SU-DHL-6 (cell line): ENCODE data around the gene MEGF10.

Experiments used
- H2AFZ ChIP-seq: fragments of 200-600 bp; sonication (generic); 2 replicates; pipeline ENCODE4 v1.6.1; 2014; ENCODE audit warnings: low read depth, mild to moderate bottlenecking, moderate library complexity, mixed read lengths, antibody characterized with exemption, low read length; ENCODE audit not compliant: severe bottlenecking
- H3F3A ChIP-seq: fragments of 200-600 bp; shearing (Covaris generic); 2 replicates; pipeline ENCODE4 v1.6.0; 2016; ENCODE audit warnings: antibody characterized with exemption, mild to moderate bottlenecking; ENCODE audit not compliant: insufficient read depth
- H3K27ac ChIP-seq: fragments of 200-600 bp; sonication (generic); 2 replicates; pipeline ENCODE4 v1.5.1; 2016; ENCODE audit warnings: low read depth, mild to moderate bottlenecking, low read length, moderate library complexity, mixed read lengths
- H3K27me3 ChIP-seq: fragments of 200-600 bp; sonication (generic), shearing (Covaris generic); 2 replicates; pipeline ENCODE4 v1.6.0; 2014; ENCODE audit warnings: mild to moderate bottlenecking, low read length
- H3K36me3 ChIP-seq: fragments of 200-600 bp; sonication (generic); 2 replicates; pipeline ENCODE4 v1.6.1; 2014; ENCODE audit warnings: mild to moderate bottlenecking, low read length, mixed read lengths
- H3K4me2 ChIP-seq: fragments of 300-600, 200-600 bp; shearing (Covaris generic), sonication (generic); 2 replicates; pipeline ENCODE4 v1.6.0; 2014; ENCODE audit warnings: low read length, low read depth, mild to moderate bottlenecking; ENCODE audit not compliant: poor library complexity, severe bottlenecking
- H3K4me3 ChIP-seq: fragments of 200-600 bp; sonication (generic); 2 replicates; pipeline ENCODE4 v1.5.1; 2014; ENCODE audit warnings: antibody characterized with exemption, low read length, mild to moderate bottlenecking, mixed read lengths; ENCODE audit not compliant: insufficient read depth, poor library complexity, severe bottlenecking
- H3K79me2 ChIP-seq: fragments of 200-600 bp; sonication (generic); 2 replicates; pipeline ENCODE4 v1.6.1; 2014; ENCODE audit warnings: mild to moderate bottlenecking, low read length, moderate library complexity; ENCODE audit not compliant: insufficient read depth
- H3K9ac ChIP-seq: fragments of 200-600 bp; sonication (generic); 2 replicates; pipeline ENCODE4 v1.7.0; 2014; ENCODE audit warnings: mild to moderate bottlenecking, low read length
- H3K9me2 ChIP-seq: fragments of 200-600 bp; sonication (generic); replicated peaks from 2 replicates; pipeline ENCODE4 v1.6.1; 2014; ENCODE audit warnings: low read length; ENCODE audit not compliant: insufficient read depth
- H3K9me3 ChIP-seq: fragments of 200-600 bp; sonication (generic); 2 replicates; pipeline ENCODE4 v1.6.1; 2014; ENCODE audit warnings: low read length, mixed read lengths; ENCODE audit not compliant: insufficient read depth
- H4K20me1 ChIP-seq: fragments of 200-600 bp; sonication (generic); 2 replicates; pipeline ENCODE4 v1.6.1; 2014; ENCODE audit warnings: low read depth, mild to moderate bottlenecking, antibody characterized with exemption, low read length, moderate library complexity, mixed read lengths
- CTCF ChIP-seq: fragments of 200-600 bp; sonication (generic); IDR thresholded peaks from one replicate; pipeline ENCODE4 v1.5.1; 2017; ENCODE audit warnings: antibody characterized with exemption, mild to moderate bottlenecking, low read length, moderate library complexity; ENCODE audit not compliant: insufficient read depth, poor library complexity, severe bottlenecking
- EZH2phosphoT487 ChIP-seq: fragments of 200-600 bp; sonication (generic), shearing (Covaris generic); conservative IDR thresholded peaks from 2 replicates; pipeline ENCODE4 v1.6.1; 2018; ENCODE audit warnings: mild to moderate bottlenecking, antibody characterized with exemption, low read length, moderate library complexity, mixed read lengths

Gene MEGF10

GRCh38 chr5:127508644-127509373 lies 218.2 kb downstream of the MEGF10 start:
- Histone ChIP-seq H3K27me3 (no peaks in the 10 kb centered on the region), H4K20me1 (no peaks in the 10 kb centered on the region), H3K9me3 (no peaks in the 10 kb centered on the region), H3F3A (no peaks in the 10 kb centered on the region), H3K9ac (no peak overlapping the region), H3K4me3 (no peak overlapping the region), H3K36me3 (no peaks in the 10 kb centered on the region), H3K9me2 (no peaks in the 10 kb centered on the region), H3K79me2 (no peaks in the 10 kb centered on the region), H3K4me2 (no peak overlapping the region), H3K27ac (no peak overlapping the region), H2AFZ (no peak overlapping the region)
- no peak for TF ChIP-seq CTCF
- TF ChIP-seq EZH2phosphoT487: no peak
